Measurements from ENCODE around the gene TARBP1. TPM values are rescaled to one million over a fixed set of nuclear protein-coding genes. Genes with fewer than 3 reads are reported as not detected.
"Not testable (repeated sequence)": the region's sequence is repeated elsewhere in the genome, so short reads cannot be mapped to it uniquely, and the experiment has no call there.

The TARBP1 gene
- total RNA-seq, 2 experiments from 2014 or later, result 53.9 to 61.3 TPM

DNA sequence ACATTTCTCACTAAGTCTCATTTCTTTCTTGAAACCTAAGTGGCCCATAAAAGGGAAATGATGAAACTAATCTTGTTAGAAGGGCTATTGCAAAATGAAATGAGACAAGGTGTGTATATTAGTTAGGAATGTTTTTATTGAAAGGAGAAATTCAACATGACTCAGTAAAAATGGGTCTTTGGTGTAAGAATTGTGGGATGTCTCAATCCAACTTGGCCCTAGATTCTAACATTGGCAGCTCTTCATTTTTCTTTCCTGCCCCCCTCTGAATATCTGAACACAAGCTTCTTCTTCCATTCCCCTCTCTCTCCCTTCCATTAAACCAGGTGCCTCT is 26.8 kb upstream of the TARBP1 start:
- no peak for DNase-seq
- ChIA-PET CTCF (interaction anchor here (0.6 to 1.5 kb wide), 3 partner anchors 12 to 450 kb away, joined by 3 to 4 read pairs (median 3); no protein-coding TSS in a partner anchor), POLR2A (interaction anchor here (0.6 to 1.7 kb wide), 5 partner anchors 8 to 51 kb away, joined by 3 to 5 read pairs (median 4); no protein-coding TSS in a partner anchor)
- ATAC-seq, result no peak
- TF ChIP-seq, protein P1, sequence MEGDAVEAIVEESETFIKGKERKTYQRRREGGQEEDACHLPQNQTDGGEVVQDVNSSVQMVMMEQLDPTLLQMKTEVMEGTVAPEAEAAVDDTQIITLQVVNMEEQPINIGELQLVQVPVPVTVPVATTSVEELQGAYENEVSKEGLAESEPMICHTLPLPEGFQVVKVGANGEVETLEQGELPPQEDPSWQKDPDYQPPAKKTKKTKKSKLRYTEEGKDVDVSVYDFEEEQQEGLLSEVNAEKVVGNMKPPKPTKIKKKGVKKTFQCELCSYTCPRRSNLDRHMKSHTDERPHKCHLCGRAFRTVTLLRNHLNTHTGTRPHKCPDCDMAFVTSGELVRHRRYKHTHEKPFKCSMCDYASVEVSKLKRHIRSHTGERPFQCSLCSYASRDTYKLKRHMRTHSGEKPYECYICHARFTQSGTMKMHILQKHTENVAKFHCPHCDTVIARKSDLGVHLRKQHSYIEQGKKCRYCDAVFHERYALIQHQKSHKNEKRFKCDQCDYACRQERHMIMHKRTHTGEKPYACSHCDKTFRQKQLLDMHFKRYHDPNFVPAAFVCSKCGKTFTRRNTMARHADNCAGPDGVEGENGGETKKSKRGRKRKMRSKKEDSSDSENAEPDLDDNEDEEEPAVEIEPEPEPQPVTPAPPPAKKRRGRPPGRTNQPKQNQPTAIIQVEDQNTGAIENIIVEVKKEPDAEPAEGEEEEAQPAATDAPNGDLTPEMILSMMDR (IDR thresholded peaks at IDR 0.05), result no peak
- intact Hi-C loops (cut with micrococcal nuclease), result no loop called here
- Mint-ChIP-seq H3K9me3 (peaks cover 14% of the 10 kb centered on the region), H3K4me1 (ENCODE audit: low read depth) (peaks cover 44% of the 10 kb centered on the region), H3K27me3 (peaks cover 2% of the 10 kb centered on the region), H3K36me3 (ENCODE audit: low read depth) (peaks cover 14% of the 10 kb centered on the region), H3K4me3 (no peak overlapping the region), H3K27ac (no peak overlapping the region)

GRCh38 chr1:234504969-234505768 is 26.2 kb upstream of the TARBP1 start:
- DNase-seq, result no peak
- H3K27ac Mint-ChIP-seq, result no peak overlapping the region

DNA sequence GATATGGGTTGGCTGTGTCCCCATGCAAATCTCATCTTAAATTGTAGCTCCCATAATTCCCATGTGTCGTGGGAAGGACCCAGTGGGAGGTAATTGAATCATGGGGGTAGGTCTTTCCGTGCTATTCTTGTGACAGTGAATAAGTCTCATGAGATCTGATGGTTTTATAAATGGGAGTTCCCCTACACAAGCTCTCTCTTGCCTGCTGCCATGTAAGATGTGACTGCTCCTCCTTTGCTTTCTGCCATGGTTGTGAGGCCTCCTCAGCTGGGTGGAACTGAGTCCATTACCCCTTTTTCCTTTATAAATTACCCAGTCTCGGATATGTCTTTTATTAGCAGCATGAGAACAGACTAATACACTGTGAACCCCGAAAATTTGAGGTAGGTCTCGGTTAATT is 25.3 kb upstream of the TARBP1 start:
- peaks cover 51% of the 10 kb centered on the region for H3K4me1 Mint-ChIP-seq (ENCODE audit: low read depth)
- CTCF ChIA-PET, result interaction anchor here (0.8 to 1.5 kb wide), 3 partner anchors 14 to 17 kb away, joined by 3 to 4 read pairs (median 4); no protein-coding TSS in a partner anchor
- not testable (repeated sequence) for H3K27ac Mint-ChIP-seq, DNase-seq, H3K27me3 Mint-ChIP-seq, ATAC-seq, H3K4me3 Mint-ChIP-seq
- peaks cover 14% of the 10 kb centered on the region for H3K9me3 Mint-ChIP-seq
- H3K36me3 Mint-ChIP-seq (ENCODE audit: low read depth), result peaks cover 14% of the 10 kb centered on the region
- POLR2A ChIA-PET, result interaction anchor here (1.0 to 1.7 kb wide), 3 partner anchors 10 to 93 kb away, joined by 3 to 4 read pairs (median 4); no protein-coding TSS in a partner anchor
- intact Hi-C loops (cut with micrococcal nuclease), result loop anchor here (5.0 kb wide), 1 partner anchor 218 kb away; no protein-coding TSS in a partner anchor

More at GRCh38 chr1:234504969-234505768, 26.2 kb upstream of the TARBP1 start:
- Mint-ChIP-seq H3K36me3 (ENCODE audit: low read depth) (peaks cover 14% of the 10 kb centered on the region), H3K4me3 (no peak overlapping the region), H3K9me3 (peaks cover 14% of the 10 kb centered on the region), H3K27me3 (peaks cover 2% of the 10 kb centered on the region), H3K4me1 (ENCODE audit: low read depth) (peaks cover 49% of the 10 kb centered on the region)
- ATAC-seq, result no peak
- intact Hi-C loops (cut with micrococcal nuclease), result loop anchor here (5.0 kb wide), 1 partner anchor 217 kb away; no protein-coding TSS in a partner anchor
- TF ChIP-seq, protein P1 (IDR thresholded peaks at IDR 0.05), result no peak
- POLR2A ChIA-PET, result interaction anchor here (0.6 to 1.7 kb wide), 6 partner anchors 9 to 92 kb away, joined by 3 to 5 read pairs (median 4); no protein-coding TSS in a partner anchor
- CTCF ChIA-PET, result interaction anchor here (1.2 to 1.5 kb wide), 3 partner anchors 13 to 18 kb away, joined by 3 to 4 read pairs (median 4); no protein-coding TSS in a partner anchor

GRCh38 chr1:234503193-234504050 is 24.4 kb upstream of the TARBP1 start:
- DNase-seq (no peak), ATAC-seq (no peak)
- CTCF ChIA-PET, result interaction anchor here (0.8 to 1.2 kb wide), 3 partner anchors 13 to 16 kb away, joined by 3 to 4 read pairs (median 4); no protein-coding TSS in a partner anchor
- TF ChIP-seq, protein P1 (IDR thresholded peaks at IDR 0.05), result no peak
- intact Hi-C loops (cut with micrococcal nuclease), result loop anchor here (5.0 kb wide), 1 partner anchor 219 kb away; no protein-coding TSS in a partner anchor
- POLR2A ChIA-PET, result no interaction called here
- Mint-ChIP-seq H3K4me1 (ENCODE audit: low read depth) (peaks cover 59% of the 10 kb centered on the region), H3K4me3 (no peak overlapping the region), H3K36me3 (ENCODE audit: low read depth) (peaks cover 14% of the 10 kb centered on the region), H3K27ac (no peak overlapping the region), H3K9me3 (peaks cover 14% of the 10 kb centered on the region), H3K27me3 (no peaks in the 10 kb centered on the region)

GRCh38 chr1:234502785-234503184 is 23.8 kb upstream of the TARBP1 start:
- Mint-ChIP-seq H3K9me3 (peaks cover 14% of the 10 kb centered on the region), H3K4me1 (ENCODE audit: low read depth) (peaks cover 65% of the 10 kb centered on the region), H3K36me3 (ENCODE audit: low read depth) (peaks cover 14% of the 10 kb centered on the region), H3K4me3 (no peak overlapping the region), H3K27me3 (no peaks in the 10 kb centered on the region), H3K27ac (no peak overlapping the region)
- ChIA-PET POLR2A (interaction anchor here (0.9 to 4.0 kb wide), 2 partner anchors 25 to 107 kb away, joined by 4 to 27 read pairs; partner anchors contain the start of gene IRF2BP2), CTCF (no interaction called here)
- intact Hi-C loops (cut with micrococcal nuclease), result loop anchor here (5.0 kb wide), 1 partner anchor 220 kb away; no protein-coding TSS in a partner anchor
- TF ChIP-seq, protein P1 (IDR thresholded peaks at IDR 0.05), result no peak
- ATAC-seq (no peak), DNase-seq (no peak)

Measured in activated CD8-positive, alpha-beta T cell treated with anti-CD3 and anti-CD28 coated beads for 36 hours (primary cell).